HG03025 (cell line): ENCODE data around the gene PRRX1.

Experiments
- ATAC-seq: cut with Tn5 transposase; IDR thresholded peaks from one replicate; pipeline ENCODE4 v1.9.1; 2021; ENCODE audit warnings: mild to moderate bottlenecking, moderate library complexity; ENCODE audit not compliant: unreplicated experiment, low FRiP score

The PRRX1 gene

GRCh38 chr1:170749959-170750358 is 86.0 kb downstream of the PRRX1 start:
- ATAC-seq = no peak

- no peak for ATAC-seq
These were observed 91.9 kb downstream of the PRRX1 start for GRCh38 chr1:170755795-170756194.

- no peak for ATAC-seq
These were observed 95.1 kb downstream of the PRRX1 start for GRCh38 chr1:170758992-170759391.

- no peak for ATAC-seq
These were observed 101.3 kb downstream of the PRRX1 start for GRCh38 chr1:170765279-170765678.

- no peak for ATAC-seq
These were observed 101.9 kb downstream of the PRRX1 start for GRCh38 chr1:170765712-170766330.

GRCh38 chr1:170768929-170769328 is 105.0 kb downstream of the PRRX1 start:
- no peak for ATAC-seq

- ATAC-seq = no peak
These were observed 105.8 kb downstream of the PRRX1 start for GRCh38 chr1:170769691-170770090.

GRCh38 chr1:170770254-170770653 is 106.3 kb downstream of the PRRX1 start:
- ATAC-seq = no peak

- ATAC-seq = no peak
These were observed 112.3 kb downstream of the PRRX1 start for GRCh38 chr1:170776252-170776651.

GRCh38 chr1:170776777-170777176 is 112.8 kb downstream of the PRRX1 start:
- no peak for ATAC-seq
